Skin epidermis (tissue), 12 donors: Measurements from ENCODE around the gene EPSTI1.

Experiments
- H3K27ac ChIP-seq, 21 experiments: fragments of 200-600 bp; sonication (generic) in 11 of 21; one replicate each; pipeline ENCODE4 v1.5.0; 2020; ENCODE audit warnings: mild to moderate bottlenecking in 3 of 21, inconsistent platforms in 2 of 21, moderate library complexity in 2 of 21
- H3K4me3 ChIP-seq, 7 experiments: fragments of 200-600 bp; sonication (generic) in 2 of 7; one replicate each; pipeline ENCODE4 v1.5.0; 2020; ENCODE audit warnings: inconsistent platforms in 2 of 7, mild to moderate bottlenecking in 2 of 7, moderate library complexity in 1 of 7

The EPSTI1 gene

DNA sequence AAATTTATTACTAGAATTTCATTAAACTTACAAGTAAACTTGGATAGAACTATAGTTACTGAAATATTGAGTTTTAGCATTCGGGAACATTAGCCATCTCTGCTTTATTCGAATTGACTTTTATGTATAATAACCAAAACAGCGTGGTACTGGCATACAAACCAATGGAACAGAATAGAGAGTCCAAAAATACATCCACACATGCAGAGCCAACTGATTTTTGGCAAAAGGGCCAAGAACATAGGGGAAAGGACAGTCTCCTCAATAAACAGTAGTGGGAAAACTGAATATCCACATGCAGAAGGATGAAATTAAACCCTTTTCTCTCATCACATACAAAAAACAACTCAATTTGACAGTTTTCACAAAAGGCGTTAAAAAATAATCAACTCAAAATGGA lies 84.3 kb downstream of the EPSTI1 start:
- Histone ChIP-seq H3K27ac (no peak overlapping the region), H3K4me3 (no peak overlapping the region)

GRCh38 chr13:42906257-42906656 lies 85.8 kb downstream of the EPSTI1 start:
- Histone ChIP-seq H3K4me3 (no peak overlapping the region), H3K27ac (no peak overlapping the region)

GRCh38 chr13:42905579-42905978 lies 86.5 kb downstream of the EPSTI1 start:
- H3K4me3 ChIP-seq, result no peak overlapping the region

GRCh38 chr13:42899266-42899665 lies 92.8 kb downstream of the EPSTI1 start:
- Histone ChIP-seq H3K4me3 (no peak overlapping the region), H3K27ac (no peak overlapping the region)

More at GRCh38 chr13:42905579-42905978, 86.5 kb downstream of the EPSTI1 start:
- no peak overlapping the region for H3K27ac ChIP-seq

DNA sequence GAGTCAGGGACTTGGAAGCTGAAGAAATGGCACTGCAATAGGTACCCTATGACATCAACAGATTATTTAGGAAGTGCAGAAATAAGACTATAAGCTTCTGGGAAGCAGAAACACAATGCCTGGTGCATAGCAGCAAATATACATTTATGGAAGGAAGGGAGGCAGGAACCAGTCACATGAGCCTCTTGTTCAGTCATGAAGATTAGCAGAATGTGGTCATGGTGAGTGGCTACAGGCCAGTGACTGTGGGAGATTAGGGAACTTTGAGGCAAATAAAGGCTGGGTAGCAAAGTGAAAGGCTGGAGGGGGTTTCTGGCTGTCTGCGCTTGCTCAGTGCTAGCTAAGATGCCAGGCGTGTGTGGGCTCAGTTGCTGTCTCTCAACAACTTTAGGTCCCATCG lies 96.3 kb downstream of the EPSTI1 start:
- Histone ChIP-seq H3K4me3 (no peak overlapping the region), H3K27ac (peak overlapping the region in 1 of 21 experiments; percentile 23)

DNA sequence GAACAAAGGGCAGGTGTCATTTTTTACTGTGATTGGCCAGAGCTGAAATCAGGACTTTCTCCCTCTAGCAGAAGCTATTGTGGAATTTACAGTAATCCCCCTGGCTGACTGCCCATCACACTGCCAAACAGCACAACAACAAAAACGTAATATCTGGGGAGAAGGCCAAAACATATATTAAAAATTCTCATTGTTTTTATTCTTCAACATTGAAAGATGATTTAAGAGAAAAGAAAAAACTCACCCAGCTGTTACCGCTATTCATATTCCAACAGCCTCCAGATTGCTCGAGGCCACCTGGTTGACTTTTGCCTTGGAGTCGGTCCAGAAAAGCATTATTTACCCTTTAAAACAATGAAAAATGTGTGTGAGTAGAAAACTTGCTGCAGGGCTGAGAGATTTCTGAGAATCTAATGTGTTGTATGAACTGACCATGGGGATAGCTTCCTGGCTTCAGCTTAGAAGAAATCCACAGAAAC lies 97.2 kb downstream of the EPSTI1 start:
- Histone ChIP-seq H3K27ac (peak overlapping the region in 2 of 21 experiments; percentile 6 to 23), H3K4me3 (no peak overlapping the region)

GRCh38 chr13:42893214-42893671 lies 98.8 kb downstream of the EPSTI1 start:
- Histone ChIP-seq H3K4me3 (no peak overlapping the region), H3K27ac (peak overlapping the region in 3 of 21 experiments; percentile 11 to 61 (median 45))

DNA sequence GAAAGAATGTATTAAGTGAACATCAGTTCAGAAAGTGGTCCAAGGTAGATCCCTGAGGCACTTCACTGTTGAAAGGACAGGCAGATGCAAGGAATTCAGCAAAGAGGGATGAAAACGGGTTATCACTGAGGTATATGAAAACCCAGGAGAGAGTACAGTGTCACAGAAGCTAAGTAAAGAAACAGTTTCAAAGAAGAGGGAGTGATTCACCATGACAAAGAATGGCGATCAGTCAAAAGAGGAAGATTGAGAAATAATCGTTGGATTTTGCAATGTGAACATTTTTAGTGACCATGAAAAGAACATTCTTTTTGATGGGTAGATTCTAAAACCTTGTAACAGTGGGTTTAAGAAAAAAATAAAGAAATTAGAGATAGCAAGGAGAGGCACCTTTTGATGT lies 99.3 kb downstream of the EPSTI1 start:
- Histone ChIP-seq H3K4me3 (no peak overlapping the region), H3K27ac (peak overlapping the region in 2 of 21 experiments; percentile 11 to 61)

- Histone ChIP-seq H3K4me3 (no peak overlapping the region), H3K27ac (peak overlapping the region in 1 of 21 experiments; percentile 11)
Observed at GRCh38 chr13:42891591-42891990, 100.5 kb downstream of the EPSTI1 start.

GRCh38 chr13:42885325-42885724 lies 106.7 kb downstream of the EPSTI1 start:
- Histone ChIP-seq H3K4me3 (no peak overlapping the region), H3K27ac (no peak overlapping the region)

- Histone ChIP-seq H3K27ac (no peak overlapping the region), H3K4me3 (no peak overlapping the region)
Observed at GRCh38 chr13:42883771-42884467, 108.1 kb downstream of the EPSTI1 start.

DNA sequence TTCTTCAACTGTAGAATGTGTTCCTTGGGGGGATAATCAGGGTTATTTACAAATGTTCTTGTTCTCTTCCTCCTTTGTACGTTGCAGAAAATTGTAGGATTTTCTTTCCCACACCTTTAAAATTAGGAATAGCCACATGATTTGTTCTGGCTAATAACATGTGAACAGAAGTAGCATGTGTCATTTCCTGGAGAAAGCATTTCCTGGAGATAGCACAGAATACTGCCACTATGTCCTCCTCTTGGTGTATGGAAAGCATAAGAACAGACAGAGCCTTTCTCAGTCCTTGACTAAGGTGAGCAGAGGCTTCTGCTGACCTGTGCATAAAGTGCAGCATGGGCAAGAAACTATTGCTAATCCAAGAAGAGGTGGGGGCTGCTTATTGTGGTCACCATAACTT lies 108.9 kb downstream of the EPSTI1 start:
- no peak overlapping the region for H3K27ac ChIP-seq

GRCh38 chr13:42880056-42880605 lies 111.9 kb downstream of the EPSTI1 start:
- H3K4me3 ChIP-seq, result no peak overlapping the region
- H3K27ac ChIP-seq, result no peak overlapping the region

More for the DNA sequence above, 108.9 kb downstream of the EPSTI1 start:
- H3K4me3 ChIP-seq, result no peak overlapping the region

- Histone ChIP-seq H3K4me3 (no peak overlapping the region), H3K27ac (no peak overlapping the region)
Observed at GRCh38 chr13:42878721-42879120, 113.3 kb downstream of the EPSTI1 start.

GRCh38 chr13:42876887-42877545 lies 115.0 kb downstream of the EPSTI1 start:
- Histone ChIP-seq H3K27ac (peak overlapping the region in 1 of 21 experiments; percentile 21), H3K4me3 (no peak overlapping the region)

- Histone ChIP-seq H3K4me3 (no peak overlapping the region), H3K27ac (peak overlapping the region in 1 of 21 experiments; percentile 6)
Observed at GRCh38 chr13:42876270-42876714, 115.7 kb downstream of the EPSTI1 start.

GRCh38 chr13:42875475-42876269 lies 116.4 kb downstream of the EPSTI1 start:
- H3K4me3 ChIP-seq, result no peak overlapping the region
- H3K27ac ChIP-seq, result peak overlapping the region in 1 of 21 experiments; percentile 6

DNA sequence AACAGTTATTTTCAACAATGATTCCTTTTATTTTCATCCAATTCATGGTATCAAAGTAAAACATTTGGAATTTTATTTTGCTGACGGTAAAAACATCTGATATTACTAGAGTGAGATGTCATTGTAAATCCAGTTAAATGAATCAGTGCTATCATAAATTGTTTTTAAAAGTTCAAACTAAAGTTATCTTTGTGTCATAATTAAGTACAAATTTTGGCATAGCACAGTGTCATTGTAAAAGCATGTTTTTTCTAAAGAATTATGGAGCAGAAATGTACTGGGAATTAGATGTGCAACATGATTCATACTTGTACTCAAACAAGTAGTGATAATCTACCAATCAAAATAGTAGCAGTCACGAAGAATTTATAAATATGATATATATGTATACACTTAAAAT lies 117.8 kb downstream of the EPSTI1 start:
- H3K4me3 ChIP-seq, result no peak overlapping the region
- no peak overlapping the region for H3K27ac ChIP-seq

DNA sequence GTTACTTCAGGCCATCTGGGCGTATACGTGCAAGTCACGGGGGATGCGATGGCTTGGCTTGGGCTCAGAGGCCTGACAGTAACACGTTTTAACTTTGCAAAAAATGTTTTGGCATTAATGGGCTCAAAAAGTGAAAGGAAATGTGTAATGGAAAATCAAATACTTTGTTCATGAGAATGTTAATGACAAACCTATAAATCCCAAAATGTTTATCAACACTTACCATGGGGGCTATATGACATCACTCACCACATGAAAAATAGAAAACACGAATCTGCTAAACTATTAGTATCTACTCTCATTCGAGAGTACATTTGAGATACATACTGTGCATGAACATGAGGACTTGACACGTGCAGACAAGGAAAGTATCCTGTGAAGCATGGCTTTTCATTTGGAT lies 119.0 kb downstream of the EPSTI1 start:
- Histone ChIP-seq H3K27ac (no peak overlapping the region), H3K4me3 (no peak overlapping the region)

- H3K27ac ChIP-seq, result no peak overlapping the region
- no peak overlapping the region for H3K4me3 ChIP-seq
Observed at GRCh38 chr13:42867232-42867631, 124.8 kb downstream of the EPSTI1 start.
